MM.1S (cell line): ENCODE measurements around the gene BLOC1S1.

ENCODE experiments used
- DNase-seq: peaks from one replicate; pipeline ENCODE4 v3.0.0-alpha.2; 2015
- H2AFZ ChIP-seq: fragments of 300-600 bp; sonication (generic); 2 replicates; pipeline ENCODE4 v1.6.0; 2016; ENCODE audit warnings: antibody characterized with exemption, low read length
- H3F3A ChIP-seq: fragments of 300-600 bp; sonication (generic); 2 replicates; pipeline ENCODE4 v1.6.1; 2016; ENCODE audit warnings: mild to moderate bottlenecking, antibody characterized with exemption, low read length, moderate library complexity, mixed read lengths; ENCODE audit not compliant: insufficient read depth
- H3K27ac ChIP-seq: fragments of 300-600 bp; sonication (generic); 2 replicates; pipeline ENCODE4 v1.5.1; 2016; ENCODE audit warnings: mild to moderate bottlenecking, low read length
- H3K27me3 ChIP-seq: fragments of 300-600 bp; sonication (generic); replicated peaks from 2 replicates; pipeline ENCODE4 v1.6.0; 2016; ENCODE audit warnings: low read length; ENCODE audit not compliant: insufficient read depth
- H3K36me3 ChIP-seq: fragments of 300-600 bp; sonication (generic); replicated peaks from 2 replicates; pipeline ENCODE4 v1.6.1; 2016; ENCODE audit warnings: mild to moderate bottlenecking, low read length, mixed read lengths; ENCODE audit not compliant: insufficient read depth
- H3K4me1 ChIP-seq: fragments of 300-600 bp; sonication (generic); 2 replicates; pipeline ENCODE4 v1.6.1; 2016; ENCODE audit warnings: low read length, mixed read lengths
- H3K4me2 ChIP-seq: fragments of 300-600 bp; sonication (generic); 2 replicates; pipeline ENCODE4 v1.6.0; 2016; ENCODE audit warnings: low read depth, low read length
- H3K4me3 ChIP-seq: fragments of 300-600 bp; sonication (generic); 2 replicates; pipeline ENCODE4 v1.5.1; 2016; ENCODE audit warnings: low read length, mixed read lengths
- H3K79me2 ChIP-seq: fragments of 300-600 bp; sonication (generic); 2 replicates; pipeline ENCODE4 v1.6.1; 2016; ENCODE audit warnings: mixed run types, low read length, mixed read lengths
- H3K9ac ChIP-seq: fragments of 300-600 bp; sonication (generic); 2 replicates; pipeline ENCODE4 v1.6.1; 2016; ENCODE audit warnings: low read length, mixed read lengths
- H3K9me2 ChIP-seq: fragments of 300-600 bp; sonication (generic); replicated peaks from 2 replicates; pipeline ENCODE4 v1.6.1; 2016; ENCODE audit warnings: mild to moderate bottlenecking, low read length, mixed read lengths; ENCODE audit not compliant: insufficient read depth
- H3K9me3 ChIP-seq: fragments of 300-600 bp; sonication (generic); replicated peaks from 2 replicates; pipeline ENCODE4 v1.6.1; 2016; ENCODE audit warnings: mild to moderate bottlenecking, low read length, mixed read lengths; ENCODE audit not compliant: insufficient read depth
- H4K20me1 ChIP-seq: fragments of 300-600 bp; sonication (generic); 2 replicates; pipeline ENCODE4 v1.6.1; 2016; ENCODE audit warnings: mild to moderate bottlenecking, low read length, moderate library complexity, mixed read lengths; ENCODE audit not compliant: insufficient read depth
- EZH2 ChIP-seq: fragments of 300-600 bp; sonication (generic); optimal IDR thresholded peaks from 2 replicates; pipeline ENCODE3; 2017; ENCODE audit warnings: low read depth, mild to moderate bottlenecking, antibody characterized with exemption, low read length, mixed read lengths
- EZH2phosphoT487 ChIP-seq: fragments of 300-600 bp; sonication (generic); IDR thresholded peaks from 2 replicates; pipeline ENCODE4 v1.6.1; 2018; ENCODE audit warnings: antibody characterized with exemption, low read length
- TF ChIP-seq, protein P1 (sequence below): fragments of 300-600 bp; sonication (generic); IDR thresholded peaks from 2 replicates; pipeline ENCODE4 v1.5.1; 2016; ENCODE audit warnings: antibody characterized with exemption, low read length, mixed read lengths

BLOC1S1 gene

DNA sequence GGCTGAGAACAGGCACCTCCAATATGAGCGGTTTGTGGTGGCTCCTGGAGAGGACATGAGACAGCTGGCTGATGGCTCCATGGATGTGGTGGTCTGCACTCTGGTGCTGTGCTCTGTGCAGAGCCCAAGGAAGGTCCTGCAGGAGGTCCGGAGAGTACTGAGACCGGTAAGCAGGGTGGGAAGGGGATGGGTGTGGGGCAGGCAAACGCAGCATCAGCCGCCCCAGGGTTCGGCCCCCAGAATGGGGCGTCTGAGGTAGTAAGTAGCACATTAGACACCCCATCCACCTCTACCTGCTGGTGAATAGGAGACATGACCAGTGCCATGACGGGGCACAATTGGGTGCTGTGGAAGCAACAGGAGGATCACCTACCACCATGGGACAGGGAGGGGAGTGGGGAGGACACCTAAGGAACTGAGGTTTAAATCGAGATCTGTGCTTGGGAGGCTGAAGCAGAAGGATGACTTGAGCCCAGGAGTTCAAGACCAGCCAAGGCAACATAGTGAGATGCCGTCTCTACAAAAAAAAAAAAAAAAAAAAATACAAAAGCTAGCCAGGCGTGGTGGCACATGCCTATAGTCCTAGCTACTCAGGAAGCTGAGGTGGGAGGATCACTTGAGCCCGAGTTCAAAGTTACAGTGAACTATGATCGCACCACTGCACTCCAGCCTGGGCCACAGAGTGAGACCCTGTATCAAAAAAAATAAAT lies 33.6 kb upstream of the BLOC1S1 start:
- Histone ChIP-seq H3K9me2 (no peaks in the 10 kb centered on the region), H3K9ac (no peak overlapping the region), H2AFZ (no peak overlapping the region), H4K20me1 (no peaks in the 10 kb centered on the region), H3K79me2 (no peaks in the 10 kb centered on the region), H3F3A (no peaks in the 10 kb centered on the region), H3K27ac (no peak overlapping the region), H3K9me3 (no peaks in the 10 kb centered on the region), H3K4me1 (no peaks in the 10 kb centered on the region), H3K4me3 (no peak overlapping the region), H3K36me3 (no peaks in the 10 kb centered on the region), H3K27me3 (peaks cover 5% of the 10 kb centered on the region; the same call in 1 of the 2 replicates), H3K4me2 (no peak overlapping the region)
- TF ChIP-seq EZH2 (no peak), EZH2phosphoT487 (no peak)
- TF ChIP-seq, protein P1, sequence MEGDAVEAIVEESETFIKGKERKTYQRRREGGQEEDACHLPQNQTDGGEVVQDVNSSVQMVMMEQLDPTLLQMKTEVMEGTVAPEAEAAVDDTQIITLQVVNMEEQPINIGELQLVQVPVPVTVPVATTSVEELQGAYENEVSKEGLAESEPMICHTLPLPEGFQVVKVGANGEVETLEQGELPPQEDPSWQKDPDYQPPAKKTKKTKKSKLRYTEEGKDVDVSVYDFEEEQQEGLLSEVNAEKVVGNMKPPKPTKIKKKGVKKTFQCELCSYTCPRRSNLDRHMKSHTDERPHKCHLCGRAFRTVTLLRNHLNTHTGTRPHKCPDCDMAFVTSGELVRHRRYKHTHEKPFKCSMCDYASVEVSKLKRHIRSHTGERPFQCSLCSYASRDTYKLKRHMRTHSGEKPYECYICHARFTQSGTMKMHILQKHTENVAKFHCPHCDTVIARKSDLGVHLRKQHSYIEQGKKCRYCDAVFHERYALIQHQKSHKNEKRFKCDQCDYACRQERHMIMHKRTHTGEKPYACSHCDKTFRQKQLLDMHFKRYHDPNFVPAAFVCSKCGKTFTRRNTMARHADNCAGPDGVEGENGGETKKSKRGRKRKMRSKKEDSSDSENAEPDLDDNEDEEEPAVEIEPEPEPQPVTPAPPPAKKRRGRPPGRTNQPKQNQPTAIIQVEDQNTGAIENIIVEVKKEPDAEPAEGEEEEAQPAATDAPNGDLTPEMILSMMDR: no peak
- DNase-seq: no peak

DNA sequence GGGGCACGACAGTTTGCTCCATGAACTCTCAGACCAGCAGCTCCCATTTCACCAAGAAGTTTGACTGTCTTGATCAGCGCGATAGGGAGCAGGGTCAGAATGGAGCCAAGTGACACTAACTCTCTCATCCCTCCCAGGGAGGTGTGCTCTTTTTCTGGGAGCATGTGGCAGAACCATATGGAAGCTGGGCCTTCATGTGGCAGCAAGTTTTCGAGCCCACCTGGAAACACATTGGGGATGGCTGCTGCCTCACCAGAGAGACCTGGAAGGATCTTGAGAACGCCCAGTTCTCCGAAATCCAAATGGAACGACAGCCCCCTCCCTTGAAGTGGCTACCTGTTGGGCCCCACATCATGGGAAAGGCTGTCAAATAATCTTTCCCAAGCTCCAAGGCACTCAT lies 32.2 kb upstream of the BLOC1S1 start:
- H3K27me3 ChIP-seq: peaks cover 5% of the 10 kb centered on the region; the same call in 1 of the 2 replicates
- no peaks in the 10 kb centered on the region for H3K79me2 ChIP-seq
- no peak overlapping the region for H3K27ac ChIP-seq
- H4K20me1 ChIP-seq: no peaks in the 10 kb centered on the region
- H3K36me3 ChIP-seq: no peaks in the 10 kb centered on the region
- no peaks in the 10 kb centered on the region for H3F3A ChIP-seq
- no peak for DNase-seq
- H2AFZ ChIP-seq: no peak overlapping the region
- H3K9ac ChIP-seq: no peak overlapping the region
- no peaks in the 10 kb centered on the region for H3K9me3 ChIP-seq
- no peak overlapping the region for H3K4me2 ChIP-seq
- H3K4me3 ChIP-seq: no peak overlapping the region
- H3K9me2 ChIP-seq: no peaks in the 10 kb centered on the region
- H3K4me1 ChIP-seq: no peaks in the 10 kb centered on the region
- no peak for TF ChIP-seq EZH2phosphoT487
- TF ChIP-seq, protein P1: no peak
- no peak for TF ChIP-seq EZH2

DNA sequence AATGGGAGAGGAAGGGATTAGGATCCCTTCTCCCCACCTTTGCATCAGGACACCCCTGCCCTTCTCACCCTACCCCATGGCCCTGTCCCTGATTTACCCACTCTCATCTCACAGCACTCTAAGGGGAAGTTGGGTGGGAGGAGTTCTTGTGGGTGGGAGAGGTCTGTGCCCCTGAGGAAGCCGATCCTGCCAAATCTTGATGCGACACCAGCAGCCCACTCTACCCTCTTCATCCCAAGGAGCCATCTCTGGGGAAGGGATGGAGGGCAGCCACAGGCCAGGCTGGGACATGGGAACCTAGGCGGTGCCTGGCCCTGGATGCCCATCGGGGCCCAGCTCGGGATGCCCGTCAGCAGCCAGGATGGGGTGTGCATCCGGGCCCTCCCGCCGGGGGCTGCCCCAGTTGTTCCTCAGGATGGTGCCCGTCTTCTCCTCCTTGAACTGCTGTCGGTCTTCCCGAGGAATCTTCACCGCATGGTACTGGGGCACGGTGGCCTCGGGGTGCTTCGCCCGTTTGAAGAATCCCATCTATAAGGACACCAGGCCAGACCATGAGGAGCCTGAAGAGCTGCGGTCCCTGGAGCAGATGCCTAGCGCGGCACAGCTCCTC lies 31.0 kb upstream of the BLOC1S1 start:
- Histone ChIP-seq H3K4me2 (no peak overlapping the region), H4K20me1 (no peaks in the 10 kb centered on the region), H3K36me3 (no peaks in the 10 kb centered on the region), H3K4me1 (no peaks in the 10 kb centered on the region), H3K4me3 (no peak overlapping the region), H3K9me3 (no peaks in the 10 kb centered on the region), H3K27ac (no peak overlapping the region), H3K9me2 (no peaks in the 10 kb centered on the region), H3K79me2 (no peaks in the 10 kb centered on the region), H2AFZ (no peak overlapping the region), H3K27me3 (peaks cover 5% of the 10 kb centered on the region; the same call in 1 of the 2 replicates), H3F3A (no peaks in the 10 kb centered on the region), H3K9ac (no peak overlapping the region)
- no peak for DNase-seq
- TF ChIP-seq EZH2 (no peak), EZH2phosphoT487 (no peak)
- TF ChIP-seq, protein P1: no peak
